D721Med (cell line): Measurements from ENCODE around the gene PPM1H.

Experiments used
- DNase-seq: peaks from one replicate; pipeline ENCODE4 v3.0.0; 2011; ENCODE audit warnings: low spot score; ENCODE audit not compliant: insufficient read length
- FAIRE-seq: peaks from 2 replicates; lab custom pipeline; 2011; peaks lifted over from hg19 to GRCh38; lab: Jason Lieb, UNC
- CTCF ChIP-seq: IDR thresholded peaks from 2 replicates; pipeline ENCODE4 v1.5.1; 2012; ENCODE audit warnings: mild to moderate bottlenecking, control low read depth; ENCODE audit not compliant: insufficient read depth; ENCODE audit errors: missing control alignments

Gene PPM1H

GRCh38 chr12:62750941-62751809 is 183.8 kb downstream of the PPM1H start:
- FAIRE-seq, result no peak
- TF ChIP-seq CTCF, result no peak
- DNase-seq, result no peak

DNA sequence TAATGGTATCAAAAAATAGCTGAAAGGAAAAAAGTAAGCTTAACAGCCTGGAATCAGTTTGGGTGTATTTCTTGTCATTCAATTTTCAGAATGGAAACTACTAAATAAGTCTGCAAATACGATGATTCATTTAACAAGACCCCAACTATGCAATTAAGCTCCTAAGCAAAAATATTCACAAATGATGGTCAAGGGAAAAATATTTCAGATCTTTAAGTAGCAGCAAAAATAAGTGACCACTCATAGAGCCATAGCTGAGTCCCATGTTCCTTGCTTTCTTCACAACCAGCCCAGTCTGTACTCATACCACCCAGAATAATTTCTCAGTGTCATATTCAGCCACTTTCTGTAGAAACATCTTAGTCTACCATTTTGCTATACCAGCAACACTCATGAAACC is 185.4 kb downstream of the PPM1H start:
- no peak for TF ChIP-seq CTCF
- FAIRE-seq, result no peak
- no peak for DNase-seq

DNA sequence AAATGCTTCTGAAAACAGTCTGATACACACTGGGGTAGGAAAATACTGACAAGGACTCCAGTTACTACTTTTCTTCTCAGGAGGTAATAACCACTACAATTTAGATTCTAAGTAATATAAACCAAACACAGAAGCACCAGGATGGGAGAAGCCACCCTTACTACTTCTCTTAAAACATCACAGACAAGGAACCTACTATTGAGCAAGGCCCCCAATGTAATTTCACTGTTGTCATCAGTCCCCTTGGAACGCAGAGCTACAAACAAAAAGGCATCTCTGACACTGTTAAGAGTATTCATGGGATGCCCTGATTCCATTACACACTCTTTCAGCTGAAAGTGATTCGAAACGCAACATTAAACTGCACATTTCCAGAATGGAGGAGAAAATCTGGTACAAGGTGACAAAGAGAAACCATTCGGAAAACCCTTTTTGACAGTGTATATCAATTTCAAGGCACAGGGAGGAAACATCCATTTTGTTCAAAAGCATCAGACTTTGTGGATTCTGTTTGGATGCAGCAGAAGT is 185.9 kb downstream of the PPM1H start:
- DNase-seq, result no peak
- no peak for FAIRE-seq
- no peak for TF ChIP-seq CTCF

- no peak for DNase-seq
- no peak for FAIRE-seq
- TF ChIP-seq CTCF, result no peak
Measured at GRCh38 chr12:62744551-62744950, 190.4 kb downstream of the PPM1H start.

DNA sequence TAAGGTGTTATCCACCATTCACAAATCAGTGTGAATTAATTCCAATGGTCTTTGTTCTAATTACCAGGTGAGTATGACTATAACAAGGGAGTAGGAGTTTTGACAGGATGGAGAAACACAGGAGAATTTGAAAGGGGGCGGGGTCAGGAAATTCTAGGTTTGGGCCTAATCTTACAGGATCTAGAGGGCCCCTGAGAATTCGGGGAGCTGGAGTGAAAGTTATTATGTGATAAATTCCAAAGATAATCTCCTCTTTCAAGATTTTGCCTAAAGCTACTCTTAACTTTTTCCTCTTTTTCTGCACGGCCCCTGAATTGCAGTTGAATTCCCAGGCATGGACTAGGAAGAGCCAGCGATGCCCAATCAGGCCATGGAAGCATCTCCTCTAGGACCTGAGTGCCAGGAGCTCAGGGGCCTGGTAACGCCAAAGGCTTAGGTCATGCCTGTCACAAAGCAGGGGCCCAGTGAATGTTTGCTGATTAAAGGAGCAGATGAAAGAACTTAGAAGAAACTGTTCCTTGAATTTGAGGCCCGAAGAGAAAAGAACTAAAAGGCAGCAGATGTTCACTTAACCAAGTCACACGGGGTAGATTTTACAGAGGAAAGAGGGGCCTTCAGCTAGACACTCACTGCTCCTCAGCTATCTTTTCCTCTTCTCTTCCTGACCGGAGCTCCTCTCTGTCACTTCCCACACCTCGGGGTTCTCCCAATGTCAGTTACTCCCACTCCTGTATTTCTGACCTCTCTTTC is 195.5 kb downstream of the PPM1H start:
- FAIRE-seq, result no peak
- no peak for DNase-seq
- TF ChIP-seq CTCF, result no peak

DNA sequence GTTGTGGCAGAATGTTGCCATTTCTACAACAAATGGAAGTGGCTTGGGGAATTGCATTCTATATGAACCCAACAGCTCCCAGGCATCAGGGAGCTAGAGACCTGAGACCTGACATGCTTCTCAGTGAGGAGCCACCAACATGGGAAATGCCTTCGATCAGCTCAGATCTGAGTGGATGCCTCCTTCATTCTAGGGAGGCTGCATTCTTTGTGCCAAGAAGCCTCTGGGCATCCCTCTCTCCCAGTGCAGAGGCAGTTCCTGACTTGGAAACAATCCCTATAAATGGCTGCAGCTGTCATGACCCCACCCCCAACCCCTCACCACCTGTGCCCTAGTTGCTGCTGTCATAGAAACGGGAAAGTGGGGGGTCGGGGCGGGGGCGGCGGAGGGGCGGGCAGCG is 196.3 kb downstream of the PPM1H start:
- FAIRE-seq (no peak), DNase-seq (no peak)
- TF ChIP-seq CTCF, result no peak
